Effector memory CD4-positive, alpha-beta T cell (primary cell): ENCODE measurements around the gene GNL2.
A peak's percentile ranks its signal among the peaks of the same experiment; 100 is the strongest.
"Not testable (repeated sequence)": the region's sequence is repeated elsewhere in the genome, so short reads cannot be mapped to it uniquely, and the experiment has no call there.

Experiments
- DNase-seq, 3 donors: peaks; one replicate each; pipeline ENCODE4 v3.0.0-alpha.2; 2020
- H3K27ac ChIP-seq: 2 replicates; pipeline ENCODE4 v1.7.0; 2013; ENCODE audit warnings: mild to moderate bottlenecking, low read length, moderate library complexity; ENCODE audit not compliant: insufficient read depth, poor library complexity, severe bottlenecking
- H3K27me3 ChIP-seq: replicated peaks from 2 replicates; pipeline ENCODE4 v1.7.0; 2013; ENCODE audit warnings: mild to moderate bottlenecking, low read length; ENCODE audit not compliant: insufficient read depth, control insufficient read depth, poor library complexity, severe bottlenecking
- H3K36me3 ChIP-seq: 2 replicates; pipeline ENCODE4 v1.7.0; 2013; ENCODE audit warnings: mild to moderate bottlenecking, low read length, moderate library complexity; ENCODE audit not compliant: control insufficient read depth, insufficient read depth
- H3K4me1 ChIP-seq: 2 replicates; pipeline ENCODE4 v1.7.0; 2013; ENCODE audit warnings: low read length, mild to moderate bottlenecking; ENCODE audit not compliant: control insufficient read depth, insufficient read depth, poor library complexity, severe bottlenecking
- H3K4me3 ChIP-seq: 2 replicates; pipeline ENCODE4 v1.7.0; 2013; ENCODE audit warnings: low read length, low read depth, mild to moderate bottlenecking; ENCODE audit not compliant: insufficient read depth, poor library complexity, severe bottlenecking
- H3K9me3 ChIP-seq: 2 replicates; pipeline ENCODE4 v1.7.0; 2013; ENCODE audit warnings: mild to moderate bottlenecking, low read length, moderate library complexity; ENCODE audit not compliant: control insufficient read depth

The GNL2 gene

GRCh38 chr1:37544530-37544929, 51.2 kb downstream of the GNL2 start:
- no peak overlapping the region for H3K4me3 ChIP-seq
- no peak overlapping the region for H3K27ac ChIP-seq
- no peaks in the 10 kb centered on the region for H3K27me3 ChIP-seq
- H3K36me3 ChIP-seq: peaks cover 52% of the 10 kb centered on the region
- DNase-seq: no peak
- no peaks in the 10 kb centered on the region for H3K4me1 ChIP-seq
- H3K9me3 ChIP-seq: no peaks in the 10 kb centered on the region

- H3K36me3 ChIP-seq: peaks cover 56% of the 10 kb centered on the region
Observed at GRCh38 chr1:37540036-37540785, 55.5 kb downstream of the GNL2 start.

GRCh38 chr1:37539154-37539553, 56.6 kb downstream of the GNL2 start:
- H3K27ac ChIP-seq, H3K9me3 ChIP-seq, H3K27me3 ChIP-seq, H3K4me1 ChIP-seq, DNase-seq, H3K4me3 ChIP-seq: not testable (repeated sequence)
- peaks cover 48% of the 10 kb centered on the region for H3K36me3 ChIP-seq

More at GRCh38 chr1:37540036-37540785, 55.5 kb downstream of the GNL2 start:
- DNase-seq: no peak
- H3K27me3 ChIP-seq: no peaks in the 10 kb centered on the region
- H3K4me3 ChIP-seq: no peak overlapping the region
- H3K9me3 ChIP-seq: no peaks in the 10 kb centered on the region
- no peaks in the 10 kb centered on the region for H3K4me1 ChIP-seq
- H3K27ac ChIP-seq: no peak overlapping the region

- H3K4me1 ChIP-seq: no peaks in the 10 kb centered on the region
- H3K4me3 ChIP-seq: no peak overlapping the region
- H3K27me3 ChIP-seq: no peaks in the 10 kb centered on the region
- no peak for DNase-seq
- peaks cover 45% of the 10 kb centered on the region for H3K36me3 ChIP-seq
- no peaks in the 10 kb centered on the region for H3K9me3 ChIP-seq
- H3K27ac ChIP-seq: no peak overlapping the region
Observed at GRCh38 chr1:37537378-37537777, 58.4 kb downstream of the GNL2 start.

GRCh38 chr1:37533317-37534093, 62.2 kb downstream of the GNL2 start:
- Histone ChIP-seq H3K4me3 (no peak overlapping the region), H3K4me1 (no peaks in the 10 kb centered on the region), H3K36me3 (peaks cover 20% of the 10 kb centered on the region), H3K27me3 (no peaks in the 10 kb centered on the region), H3K27ac (no peak overlapping the region), H3K9me3 (no peaks in the 10 kb centered on the region)
- no peak for DNase-seq

GRCh38 chr1:37532418-37533156, 63.1 kb downstream of the GNL2 start:
- not testable (repeated sequence) for H3K27me3 ChIP-seq, H3K4me1 ChIP-seq, H3K4me3 ChIP-seq, DNase-seq, H3K27ac ChIP-seq, H3K9me3 ChIP-seq
- H3K36me3 ChIP-seq: peaks cover 15% of the 10 kb centered on the region

GRCh38 chr1:37529888-37530287, 65.8 kb downstream of the GNL2 start:
- not testable (repeated sequence) for H3K36me3 ChIP-seq, H3K4me3 ChIP-seq, H3K27ac ChIP-seq, H3K4me1 ChIP-seq, H3K9me3 ChIP-seq, H3K27me3 ChIP-seq, DNase-seq

- H3K27ac ChIP-seq: no peak overlapping the region
- no peaks in the 10 kb centered on the region for H3K27me3 ChIP-seq
- DNase-seq: no peak
- H3K36me3 ChIP-seq: no peaks in the 10 kb centered on the region
- H3K4me1 ChIP-seq: peaks cover 4% of the 10 kb centered on the region
- H3K9me3 ChIP-seq: no peaks in the 10 kb centered on the region
- H3K4me3 ChIP-seq: peak overlapping the region; percentile 35
Observed at GRCh38 chr1:37519613-37520012, 76.1 kb downstream of the GNL2 start.

- H3K27me3 ChIP-seq, H3K36me3 ChIP-seq, H3K4me1 ChIP-seq, H3K27ac ChIP-seq, H3K9me3 ChIP-seq: not testable (repeated sequence)
- DNase-seq: peak in 2 of 3 donors; percentile 5 to 30
- peak overlapping the region; percentile 35 for H3K4me3 ChIP-seq
Observed at GRCh38 chr1:37518929-37519328, 76.8 kb downstream of the GNL2 start.

- H3K36me3 ChIP-seq, H3K27me3 ChIP-seq, H3K4me1 ChIP-seq, H3K4me3 ChIP-seq, H3K9me3 ChIP-seq, DNase-seq, H3K27ac ChIP-seq: not testable (repeated sequence)
Observed at GRCh38 chr1:37518241-37518640, 77.5 kb downstream of the GNL2 start.
